Lower lobe of right lung (tissue), 2 donors: Measurements from ENCODE around the gene CCDC92. TPM values are rescaled to one million over a fixed set of nuclear protein-coding genes. Genes with fewer than 3 reads are reported as not detected.

Experiments used
- ATAC-seq, 2 donors: fragments of 200-7000 bp; cut with Tn5 transposase; one replicate each; pipeline ENCODE4 v1.9.1; 2020 to 2022; ENCODE audit warnings: mild to moderate bottlenecking in 2 of 2, moderate library complexity in 2 of 2
- DNase-seq: peaks from one replicate; pipeline ENCODE4 v3.0.0-alpha.2; 2020
- H3K27ac ChIP-seq: fragments of 200-600 bp; one replicate; pipeline ENCODE4 v1.8.0; 2022
- H3K27me3 ChIP-seq: fragments of 200-600 bp; one replicate; pipeline ENCODE4 v1.8.0; 2022; ENCODE audit warnings: low read depth
- H3K36me3 ChIP-seq: fragments of 200-600 bp; one replicate; pipeline ENCODE4 v1.8.0; 2022; ENCODE audit warnings: mild to moderate bottlenecking
- H3K4me1 ChIP-seq: fragments of 200-600 bp; one replicate; pipeline ENCODE4 v1.8.0; 2022
- H3K4me3 ChIP-seq: fragments of 200-600 bp; one replicate; pipeline ENCODE4 v1.8.0; 2022; ENCODE audit warnings: mild to moderate bottlenecking
- H3K9me3 ChIP-seq: fragments of 200-600 bp; one replicate; pipeline ENCODE4 v1.8.0; 2022
- CTCF ChIP-seq: fragments of 200-600 bp; IDR thresholded peaks from one replicate; pipeline ENCODE4 v1.8.0; 2022; ENCODE audit warnings: antibody characterized with exemption, mild to moderate bottlenecking
- intact Hi-C: fragments of 100-400 bp; cut with DNase I; formaldehyde crosslinking; loops from one replicate; pipeline ENCODE4 v1.11.0; 2022
- total RNA-seq: library from RNA; stranded (reverse); fragmentation: NEBNext Ultra II Directional; extraction: Animal tissue kit (Norgen Biotek cat#: 25700); gene quantifications from one replicate; pipeline ENCODE4 v1.2.1, GENCODE V29; 2021
- donor health status: DM: no; HTN: yes; CAD: no; lungs with severe emphysema.

The CCDC92 gene
- total RNA-seq, 1 donor from 2014 or later: 47.6 TPM

- DNase-seq (no peak), ATAC-seq (no peak)
- H3K27me3 ChIP-seq: no peaks in the 10 kb centered on the region
- no peaks in the 10 kb centered on the region for H3K9me3 ChIP-seq
- no peak overlapping the region for H3K4me3 ChIP-seq
- no peak for TF ChIP-seq CTCF
- no peak overlapping the region for H3K27ac ChIP-seq
- H3K36me3 ChIP-seq: no peaks in the 10 kb centered on the region
- no peaks in the 10 kb centered on the region for H3K4me1 ChIP-seq
- intact Hi-C loops: no loop called here
Observed at GRCh38 chr12:123963821-123964220, 8.8 kb downstream of the CCDC92 start.

- no peak for TF ChIP-seq CTCF
- ATAC-seq: peak in 1 of 2 donors; percentile 46
- no peaks in the 10 kb centered on the region for H3K27me3 ChIP-seq
Observed at GRCh38 chr12:123962513-123962912, 10.1 kb downstream of the CCDC92 start.

GRCh38 chr12:123961585-123962345 lies 10.9 kb downstream of the CCDC92 start:
- Histone ChIP-seq H3K27me3 (no peaks in the 10 kb centered on the region), H3K4me3 (no peak overlapping the region), H3K4me1 (no peaks in the 10 kb centered on the region), H3K36me3 (no peaks in the 10 kb centered on the region), H3K27ac (no peak overlapping the region), H3K9me3 (no peaks in the 10 kb centered on the region)
- ATAC-seq (peak; percentile 52 to 76), DNase-seq (no peak)
- intact Hi-C loops: no loop called here
- no peak for TF ChIP-seq CTCF

More at GRCh38 chr12:123962513-123962912, 10.1 kb downstream of the CCDC92 start:
- H3K9me3 ChIP-seq: no peaks in the 10 kb centered on the region
- no peak overlapping the region for H3K4me3 ChIP-seq
- no peaks in the 10 kb centered on the region for H3K36me3 ChIP-seq
- H3K4me1 ChIP-seq: no peaks in the 10 kb centered on the region
- no peak for DNase-seq
- H3K27ac ChIP-seq: no peak overlapping the region
- intact Hi-C loops: no loop called here

- Histone ChIP-seq H3K27ac (no peak overlapping the region), H3K27me3 (no peaks in the 10 kb centered on the region), H3K4me3 (no peak overlapping the region), H3K36me3 (no peaks in the 10 kb centered on the region), H3K4me1 (no peaks in the 10 kb centered on the region), H3K9me3 (no peaks in the 10 kb centered on the region)
- intact Hi-C loops: no loop called here
- no peak for ATAC-seq
- TF ChIP-seq CTCF: no peak
- DNase-seq: no peak
Observed at GRCh38 chr12:123960856-123961255, 11.8 kb downstream of the CCDC92 start.

GRCh38 chr12:123960029-123960735 lies 12.4 kb downstream of the CCDC92 start:
- Histone ChIP-seq H3K27ac (no peak overlapping the region), H3K36me3 (no peaks in the 10 kb centered on the region), H3K27me3 (no peaks in the 10 kb centered on the region), H3K9me3 (no peaks in the 10 kb centered on the region), H3K4me3 (no peak overlapping the region), H3K4me1 (no peaks in the 10 kb centered on the region)
- DNase-seq (no peak), ATAC-seq (no peak)
- no peak for TF ChIP-seq CTCF
- intact Hi-C loops: no loop called here
